GM18868 (cell line): ENCODE measurements around the gene MYO18A.

Source experiments
- ATAC-seq: cut with Tn5 transposase; IDR thresholded peaks from one replicate; pipeline ENCODE4 v1.9.1; 2021; ENCODE audit warnings: mild to moderate bottlenecking, moderate library complexity; ENCODE audit not compliant: unreplicated experiment

MYO18A gene

DNA sequence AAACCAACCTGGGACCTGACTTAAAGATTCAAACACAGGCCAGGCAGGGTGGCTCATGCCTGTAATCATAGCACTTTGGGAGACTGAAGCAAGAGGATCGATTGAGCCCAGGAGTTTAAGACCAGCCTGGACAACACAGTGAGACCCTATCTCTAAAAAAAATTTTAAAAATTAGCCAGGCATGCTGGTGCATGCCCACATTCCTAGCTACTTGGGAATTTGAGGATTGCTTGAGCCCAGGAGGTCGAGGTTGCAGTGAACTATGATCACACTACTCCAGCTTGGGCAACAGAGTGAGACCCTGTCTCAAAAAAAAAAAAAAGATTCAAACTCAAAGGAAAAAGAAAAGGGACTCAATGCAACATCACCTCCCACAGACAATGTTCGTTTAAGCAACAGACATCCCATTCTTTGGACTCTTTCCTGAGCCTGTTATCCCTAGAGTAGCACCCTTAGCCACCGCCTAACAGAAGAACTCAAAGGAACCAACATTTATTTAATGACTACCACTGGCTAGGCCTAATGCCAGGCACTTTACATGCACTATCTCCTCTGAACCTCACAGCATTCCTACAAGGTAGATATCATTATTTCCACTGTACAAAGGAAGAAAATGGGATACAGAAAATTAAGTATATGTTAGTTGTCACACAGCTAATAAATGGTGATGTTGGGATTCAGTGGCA, 12.7 kb downstream of the MYO18A start:
- no peak for ATAC-seq

DNA sequence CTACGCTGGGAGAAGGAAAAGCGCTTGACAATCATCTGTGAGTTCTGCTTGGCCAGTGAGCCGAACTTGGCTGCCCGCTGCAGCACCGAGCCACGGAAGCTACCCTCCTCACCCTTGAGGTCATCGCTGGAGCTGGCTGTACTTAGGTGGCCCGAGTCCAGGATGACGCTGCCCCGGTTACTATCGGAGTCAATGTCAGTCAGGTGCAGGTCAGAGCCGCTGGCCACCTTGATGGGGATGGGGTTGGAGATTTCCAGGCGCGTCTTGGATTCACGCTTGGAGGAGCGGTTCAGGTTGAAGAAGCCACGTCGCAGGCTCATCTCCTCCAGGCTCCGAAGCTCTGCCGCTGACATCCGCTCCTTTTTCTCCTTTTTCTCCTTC, 13.7 kb downstream of the MYO18A start:
- ATAC-seq = no peak

DNA sequence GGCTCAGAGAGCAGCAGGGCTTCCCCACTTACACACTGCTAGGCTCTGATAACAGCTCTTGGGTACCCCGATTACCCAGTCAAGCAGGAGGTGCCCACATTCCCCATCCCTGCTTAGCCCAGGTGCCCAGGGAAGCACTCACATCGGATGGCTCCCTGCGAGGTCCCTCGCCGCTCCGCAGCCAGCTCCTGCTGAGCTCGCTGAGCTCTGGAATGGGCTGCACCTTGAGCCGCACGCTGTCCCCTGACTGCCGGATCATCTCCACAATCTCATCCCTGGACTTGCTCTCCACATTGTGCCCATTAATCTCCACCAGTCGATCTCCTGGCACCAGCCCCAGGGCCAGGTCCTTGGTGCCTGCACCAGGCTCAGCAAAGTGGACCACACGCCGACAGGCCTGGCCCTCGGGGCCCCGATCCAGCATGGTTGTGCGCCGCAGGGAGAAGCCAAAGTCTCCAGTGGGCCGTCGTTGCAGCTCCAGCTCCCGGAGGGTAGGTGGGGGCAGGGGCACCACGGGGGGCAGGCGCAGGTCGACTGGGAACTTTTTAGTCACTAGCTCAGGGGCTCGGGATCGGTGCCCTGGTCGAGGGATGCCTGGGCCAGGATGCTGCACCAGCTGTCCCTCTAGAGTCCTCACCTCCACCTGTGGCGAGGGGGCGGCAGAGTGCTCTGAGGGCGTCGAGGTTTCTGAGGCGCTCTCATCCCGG, 14.2 kb downstream of the MYO18A start:
- no peak for ATAC-seq

DNA sequence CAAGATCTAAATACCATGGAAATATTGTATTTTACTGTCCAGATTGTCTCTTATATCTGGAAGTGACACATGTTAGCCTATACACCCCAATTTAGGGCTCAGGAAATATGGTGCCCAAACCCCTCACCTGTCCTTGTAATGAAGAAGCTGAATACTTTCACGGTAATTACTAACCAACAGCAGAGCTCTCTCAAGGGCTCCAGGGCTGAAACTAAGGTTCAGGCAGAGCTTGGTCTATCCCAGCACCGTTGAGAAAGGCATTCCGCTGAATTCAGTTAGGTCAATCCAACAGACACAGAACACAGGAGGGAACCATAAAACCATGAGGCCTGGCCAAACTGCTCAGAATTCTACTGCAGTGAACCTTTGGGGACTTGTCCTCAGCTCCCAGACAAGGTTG, 14.9 kb downstream of the MYO18A start:
- ATAC-seq = no peak

DNA sequence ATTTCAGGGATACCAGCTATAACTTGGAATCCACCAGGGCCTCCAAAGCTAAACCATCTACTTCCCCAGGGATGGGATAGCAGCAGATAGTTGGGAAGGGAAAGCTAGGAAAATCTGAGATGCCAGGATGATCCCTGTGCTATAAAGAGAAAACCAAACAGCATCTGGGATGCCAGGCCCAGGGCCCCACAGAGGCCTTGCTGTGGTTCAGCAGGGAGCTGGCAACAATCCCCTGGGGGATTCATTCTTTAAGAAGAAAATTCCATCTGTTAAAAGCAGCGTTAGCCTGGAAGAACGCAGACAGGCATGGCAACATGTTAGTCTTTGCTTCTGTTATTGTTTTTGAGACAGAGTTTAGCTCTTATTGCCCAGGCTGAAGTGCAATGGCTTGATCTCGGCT, 16.6 kb downstream of the MYO18A start:
- ATAC-seq = no peak

DNA sequence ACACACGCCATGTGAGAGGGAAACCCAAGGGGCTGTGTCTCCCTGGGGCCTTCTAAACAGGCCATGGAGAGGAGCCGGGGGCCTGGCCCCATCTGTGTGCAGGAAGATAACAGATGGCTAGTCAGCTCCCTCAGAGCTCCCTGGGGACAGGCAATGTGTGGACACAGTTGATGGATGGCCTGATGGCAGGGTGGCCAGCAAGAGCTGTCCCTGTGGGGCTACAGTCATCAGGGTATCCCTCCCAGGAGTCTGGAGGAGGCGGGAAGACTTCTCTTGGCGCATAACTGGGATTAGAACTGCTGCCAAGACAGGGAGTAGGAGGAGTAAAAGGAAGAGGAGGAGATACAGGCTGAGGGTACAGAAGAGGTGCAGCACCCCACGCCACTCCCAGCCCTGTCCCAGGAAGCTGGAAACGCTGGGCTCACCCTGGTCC, 17.3 kb downstream of the MYO18A start:
- ATAC-seq = no peak

DNA sequence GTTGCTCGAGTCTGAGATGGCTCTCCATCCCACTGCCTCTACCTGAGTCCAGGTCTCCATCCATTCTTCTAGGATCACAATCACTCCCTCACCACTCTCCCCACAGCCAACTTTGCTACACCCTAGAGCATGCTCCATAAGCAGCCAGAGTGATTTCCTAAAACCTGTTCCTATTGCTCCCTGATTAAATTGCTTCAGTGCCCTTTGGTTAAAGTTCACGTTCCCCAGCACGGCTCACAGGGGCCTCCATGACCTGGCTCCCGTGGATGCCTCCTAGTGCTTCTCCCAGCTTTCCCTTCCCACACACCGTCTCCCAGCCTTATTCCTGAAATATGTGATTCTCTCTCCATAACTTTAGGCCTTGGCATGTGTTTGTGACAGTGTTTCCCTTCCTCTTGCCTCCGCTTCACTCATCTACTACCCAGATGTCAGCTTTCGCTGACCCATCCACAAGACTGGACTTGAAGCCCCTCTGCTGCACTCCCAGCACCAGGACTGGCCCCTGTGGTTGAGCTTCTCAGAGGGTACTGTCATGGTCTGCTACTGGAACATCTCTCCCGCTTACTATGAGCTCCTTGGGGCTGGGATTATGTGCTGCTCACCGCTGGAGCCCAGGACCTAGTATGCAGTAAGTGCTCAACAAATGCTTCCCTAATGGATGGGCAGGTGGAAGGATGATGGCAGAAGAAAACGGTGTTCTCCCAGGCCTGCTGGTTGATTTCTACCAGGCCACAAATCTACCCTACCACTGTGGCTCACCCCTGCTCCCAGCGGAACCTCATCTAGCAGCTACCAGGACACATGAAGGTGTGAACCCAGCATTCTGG, 17.9 kb downstream of the MYO18A start:
- no peak for ATAC-seq

DNA sequence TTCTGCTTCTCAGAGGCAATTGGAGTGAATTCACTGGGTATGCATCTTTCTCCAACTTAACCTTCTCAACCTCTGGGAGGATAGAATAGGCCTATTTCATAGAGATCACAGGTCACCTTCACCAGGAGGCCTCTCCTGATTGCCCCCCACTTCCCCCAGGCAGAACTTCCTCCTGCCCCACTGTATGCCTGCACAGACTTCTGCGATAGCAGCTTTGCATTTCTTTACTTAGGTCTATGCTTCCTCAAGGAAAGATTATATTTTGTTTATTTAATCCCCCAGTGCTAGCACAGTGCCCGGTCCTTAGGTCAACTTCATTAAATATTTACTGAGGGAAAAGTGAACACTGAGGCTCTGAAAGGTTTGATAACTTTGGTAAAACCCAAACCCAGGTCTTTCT, 19.9 kb downstream of the MYO18A start:
- no peak for ATAC-seq

DNA sequence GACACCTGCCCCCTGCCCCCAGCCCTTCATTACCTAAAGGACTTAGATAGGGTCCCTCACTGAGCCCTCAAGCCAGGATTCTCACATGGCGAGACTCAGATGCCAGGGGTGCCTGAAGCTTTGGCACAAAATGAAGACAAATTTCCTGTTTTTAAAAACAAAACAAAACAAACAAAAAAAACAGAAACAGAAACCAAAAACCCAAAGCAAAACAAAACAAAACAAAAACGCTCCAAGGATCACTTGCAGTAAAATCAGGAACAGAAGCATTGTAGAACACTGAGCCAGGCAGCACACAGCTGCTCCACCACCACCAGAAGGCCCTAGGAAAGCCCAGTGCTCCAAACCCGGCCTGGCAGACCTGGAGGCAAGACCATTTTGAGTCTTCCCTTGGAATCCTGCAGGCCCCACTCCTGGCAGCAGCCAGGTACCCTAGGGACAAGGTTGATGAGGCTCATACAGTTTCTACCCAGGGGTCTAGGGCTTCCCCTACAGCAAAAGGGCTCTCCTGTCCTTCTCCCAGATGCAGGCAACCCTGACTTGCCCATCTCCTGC, 20.8 kb downstream of the MYO18A start:
- no peak for ATAC-seq

DNA sequence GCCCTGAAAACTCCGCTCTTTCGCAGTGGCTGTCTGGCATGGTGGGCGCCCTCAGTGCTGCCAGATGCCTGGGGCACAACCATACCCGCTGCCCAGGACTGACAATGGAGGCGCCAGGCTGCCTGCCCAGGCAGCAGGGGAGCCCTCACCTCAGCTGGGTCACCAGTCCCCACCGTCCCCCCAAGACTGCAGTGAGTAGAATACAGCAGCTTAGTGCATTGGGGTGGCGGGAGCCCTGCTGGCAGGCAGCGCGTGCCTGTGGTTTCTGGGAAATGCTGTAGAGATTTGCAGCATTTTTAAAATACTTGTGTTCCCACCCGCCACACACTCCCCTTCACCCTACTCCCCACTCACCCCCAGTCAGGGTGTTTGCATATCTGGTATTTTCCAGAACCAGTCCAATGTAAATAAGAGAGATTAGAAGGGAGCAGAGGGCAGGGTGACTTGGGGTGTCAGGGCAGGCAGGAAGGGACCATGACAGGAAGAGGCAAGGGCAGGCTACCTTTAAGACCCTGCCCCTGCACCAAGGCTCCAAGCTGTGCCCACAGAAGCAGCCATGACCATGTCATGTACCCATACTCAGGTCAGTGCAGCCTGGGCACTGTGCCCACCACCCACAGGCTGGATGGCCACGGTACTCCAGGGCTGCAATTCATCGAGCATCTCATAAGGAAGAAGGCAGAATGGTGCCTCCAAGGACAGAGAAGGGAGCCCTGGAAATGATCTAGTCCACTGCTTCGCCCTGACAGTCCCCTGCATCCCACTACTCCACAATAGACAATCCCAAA, 21.5 kb downstream of the MYO18A start:
- ATAC-seq = no peak

DNA sequence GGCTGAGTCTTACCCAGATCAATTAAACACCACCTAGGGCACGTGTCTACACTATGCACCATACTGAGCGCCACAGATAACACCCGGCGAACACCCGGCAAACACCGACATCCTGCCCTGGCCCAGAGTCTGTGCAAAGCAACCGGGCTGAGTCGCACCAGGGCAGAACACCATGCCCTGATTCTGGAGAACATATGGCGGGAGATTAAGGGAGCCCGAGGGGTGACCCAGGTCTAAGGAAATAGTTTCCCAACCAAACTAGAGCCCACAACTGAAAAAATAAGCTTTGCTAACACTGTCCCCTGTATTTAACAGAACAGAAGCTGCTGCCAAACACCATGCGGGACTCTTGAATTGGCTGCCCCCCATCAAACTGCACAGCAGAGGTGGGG, 22.1 kb downstream of the MYO18A start:
- ATAC-seq = no peak

DNA sequence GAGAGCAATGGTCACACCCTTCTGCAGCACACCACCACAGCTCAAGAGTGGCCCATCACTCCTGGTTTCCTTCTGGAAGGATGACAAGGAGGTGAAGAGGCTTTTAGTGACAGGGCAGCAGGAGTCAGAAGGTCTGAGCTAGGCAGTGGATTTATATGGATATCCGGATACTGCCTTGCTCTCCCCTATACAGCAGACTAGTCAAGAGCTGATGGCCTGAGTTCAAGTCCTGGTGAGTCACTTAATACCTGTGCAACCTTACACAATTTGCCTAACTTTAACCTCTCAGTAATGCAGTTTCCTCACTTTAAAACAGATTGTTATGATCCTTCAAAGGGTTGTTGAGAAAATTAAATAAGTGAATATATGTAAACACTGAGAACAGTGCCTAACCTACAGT, 22.9 kb downstream of the MYO18A start:
- no peak for ATAC-seq

DNA sequence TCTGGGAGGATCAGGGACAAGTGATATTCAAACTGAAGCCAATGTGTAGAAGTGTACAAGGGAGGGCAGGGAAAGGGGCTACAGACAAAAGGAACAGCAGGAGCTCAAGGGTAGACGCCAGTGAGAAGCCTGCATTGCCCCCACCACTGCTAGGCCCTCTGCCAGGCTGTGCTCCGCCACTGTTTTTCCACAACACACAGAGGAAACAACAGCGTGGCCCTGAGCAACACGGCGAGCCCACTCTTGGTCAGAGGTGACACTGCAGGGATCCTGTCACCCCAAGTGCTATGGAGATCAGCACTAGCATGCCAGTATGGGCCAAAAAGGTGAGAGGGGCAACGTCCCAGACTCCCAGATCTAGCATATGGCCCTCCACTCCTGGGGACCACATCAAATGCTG, 23.4 kb downstream of the MYO18A start:
- no peak for ATAC-seq

DNA sequence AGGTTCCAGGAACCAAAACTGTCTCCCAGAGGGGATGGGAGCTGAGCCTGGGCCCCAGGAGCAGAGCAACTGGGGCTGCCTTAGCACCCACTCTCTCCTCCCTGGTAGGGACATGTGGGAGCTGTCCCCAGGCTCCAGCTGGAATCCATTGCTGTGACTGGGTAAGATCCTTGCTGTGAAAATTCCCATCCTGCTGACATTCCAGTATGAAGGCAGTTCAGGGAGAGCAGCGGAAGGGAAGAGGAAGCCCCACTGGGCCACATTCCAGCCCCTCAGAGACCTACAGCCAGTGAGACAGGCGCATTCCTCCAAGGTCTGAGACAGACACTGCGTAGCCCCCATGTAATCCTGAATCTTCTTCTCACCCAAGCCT, 24.2 kb downstream of the MYO18A start:
- ATAC-seq = no peak

DNA sequence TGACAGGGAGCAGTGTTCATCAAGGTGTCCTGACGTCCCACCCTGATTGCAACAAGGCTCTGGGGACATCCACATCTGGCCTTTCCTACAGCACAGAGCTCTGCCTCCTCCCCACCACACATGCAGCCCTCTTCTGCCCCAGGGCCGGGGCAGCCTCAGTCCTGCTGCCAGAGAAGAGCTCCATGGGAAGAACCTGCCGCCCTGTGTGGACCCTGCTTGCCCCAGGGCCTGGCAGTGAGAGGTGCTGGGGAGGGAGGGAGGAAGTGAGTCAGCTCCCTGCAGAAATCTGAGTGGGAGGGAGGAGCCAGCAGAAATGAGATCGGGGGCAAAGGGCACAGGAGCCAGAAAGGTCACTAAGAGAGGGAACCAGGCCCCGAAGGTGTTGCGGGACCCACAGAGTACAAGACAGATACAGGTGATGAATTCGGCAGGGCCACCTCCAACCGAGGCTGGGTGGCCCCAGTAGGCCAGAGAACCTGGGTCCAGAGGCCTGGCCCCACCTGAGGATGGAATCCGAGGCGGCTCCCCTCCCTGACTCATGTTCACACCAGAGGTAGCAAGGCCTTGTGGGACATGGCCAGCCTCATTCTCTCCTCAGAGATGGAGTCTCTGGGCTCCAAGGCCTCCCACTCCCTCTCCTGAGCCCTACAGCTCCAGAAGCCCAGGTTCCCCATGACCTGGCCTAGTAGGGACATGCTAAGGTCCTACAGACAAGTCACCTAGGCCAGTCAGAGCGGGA, 24.8 kb downstream of the MYO18A start:
- no peak for ATAC-seq

DNA sequence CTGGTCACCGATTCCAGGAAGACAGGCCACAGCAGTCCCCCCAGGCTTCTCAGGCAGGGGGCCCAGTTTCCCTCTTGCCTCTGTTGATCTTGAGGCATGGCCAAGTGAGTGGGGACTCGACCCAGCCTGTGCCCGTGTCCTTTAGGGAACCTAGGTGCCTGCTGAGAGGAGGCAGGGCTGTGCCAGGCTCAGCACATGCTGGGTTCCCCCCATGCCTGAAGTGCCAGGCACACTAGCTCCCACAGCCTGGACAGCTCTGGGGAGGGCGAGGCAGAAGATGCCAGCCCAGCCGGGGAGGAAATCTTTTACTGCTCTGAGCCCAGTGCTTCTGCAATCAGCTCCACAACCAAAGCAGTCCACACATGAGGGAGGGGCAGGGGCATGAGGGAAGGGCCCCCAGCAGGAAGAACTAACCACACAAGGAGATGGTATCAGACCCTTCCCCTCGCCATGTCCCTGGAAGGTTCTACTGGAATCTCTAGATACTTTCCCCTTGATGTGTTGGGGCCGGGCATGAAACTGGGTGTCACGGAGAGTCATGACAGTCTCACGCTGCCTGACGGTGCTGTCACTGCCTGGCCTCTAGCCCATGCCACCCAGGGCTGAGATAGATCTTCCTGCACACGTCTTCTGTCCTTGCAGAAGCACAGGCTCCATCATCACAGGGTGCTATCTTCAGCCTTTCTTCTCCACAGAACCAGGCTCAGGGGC, 25.5 kb downstream of the MYO18A start:
- ATAC-seq = no peak

DNA sequence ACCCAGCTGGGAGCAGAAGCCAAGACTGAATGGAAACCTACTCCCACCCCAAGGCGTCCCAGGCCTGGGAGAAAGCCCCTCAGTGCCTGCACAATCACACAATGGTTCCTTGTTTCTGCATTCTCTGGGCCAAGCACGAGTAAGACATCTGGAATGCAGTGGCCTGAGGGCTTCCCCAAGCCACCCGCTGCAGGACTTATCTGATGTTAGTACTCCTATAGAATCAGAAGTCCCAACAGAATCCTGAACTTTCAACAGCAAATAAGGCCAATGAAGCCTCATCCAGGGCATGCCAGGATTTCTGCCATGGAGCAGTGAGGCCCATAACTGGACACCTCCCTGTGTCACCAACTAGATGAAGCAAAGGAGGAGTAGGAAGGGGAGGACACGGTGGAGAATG, 28.6 kb downstream of the MYO18A start:
- ATAC-seq = no peak

DNA sequence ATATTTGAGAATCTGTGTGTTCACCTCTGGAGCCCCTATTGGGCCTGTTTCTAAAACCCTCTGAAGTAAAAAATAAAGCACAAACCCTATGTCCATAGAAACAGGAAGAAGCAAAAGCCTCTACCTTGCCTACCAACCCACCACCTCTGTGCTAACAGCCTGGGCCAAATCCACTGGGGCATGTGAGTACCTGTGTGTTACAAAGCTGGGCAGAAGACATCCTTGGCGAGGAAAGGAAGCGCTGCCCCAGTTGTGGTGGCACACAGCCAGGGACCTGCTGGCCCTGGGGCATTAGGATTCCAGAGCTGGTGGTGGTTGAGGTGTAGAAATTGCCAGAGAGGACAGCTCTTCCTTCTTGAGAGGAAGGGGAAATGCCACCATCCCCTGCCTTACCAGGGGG, 30.0 kb downstream of the MYO18A start:
- no peak for ATAC-seq

DNA sequence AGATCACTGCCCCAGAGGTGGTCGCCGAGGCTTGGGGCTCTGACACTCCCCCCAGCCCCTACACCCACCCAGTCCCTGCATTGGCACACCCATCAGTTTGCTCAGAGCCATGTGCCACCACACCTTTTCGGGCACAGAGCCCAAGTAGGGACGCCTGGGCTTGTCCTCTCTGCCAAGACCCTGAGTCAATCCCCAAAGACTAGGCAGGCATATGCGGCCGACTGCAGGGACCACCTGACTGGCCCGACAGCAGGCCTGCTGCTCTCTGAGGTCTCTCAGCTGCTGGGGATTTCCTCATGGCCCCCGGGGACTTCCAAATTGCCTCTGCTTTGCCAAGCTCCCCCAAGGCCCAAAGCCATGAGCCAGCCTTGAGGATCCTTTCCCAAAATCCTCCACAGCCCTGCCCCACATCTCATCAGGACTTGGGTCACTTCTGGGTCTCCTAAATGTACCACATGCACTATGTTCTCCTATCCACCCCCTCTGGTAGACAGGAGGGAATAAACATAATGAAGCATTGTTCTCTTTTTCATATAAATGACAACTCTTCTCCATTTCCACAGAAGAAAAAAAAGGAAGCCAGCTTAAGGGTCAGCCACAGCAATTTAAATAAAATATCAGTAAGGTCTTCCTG, 30.6 kb downstream of the MYO18A start:
- no peak for ATAC-seq
